Type B pancreatic cell (in vitro differentiated cells): ENCODE data around the gene WEE1. TPM values are rescaled to one million over a fixed set of nuclear protein-coding genes. Genes with fewer than 3 reads are reported as not detected.

ENCODE experiments used
- DNase-seq: peaks from one replicate; pipeline ENCODE4 v3.0.0; 2021; ENCODE audit warnings: mixed read lengths; ENCODE audit not compliant: unreplicated experiment; ENCODE audit errors: extremely low spot score
- H3K27ac Mint-ChIP-seq: 2 replicates; pipeline ENCODE4 v1.8.0; 2021; ENCODE audit warnings: mild to moderate bottlenecking, mixed read lengths
- H3K27me3 Mint-ChIP-seq: 2 replicates; pipeline ENCODE4 v1.8.0; 2021; ENCODE audit warnings: mixed read lengths
- H3K36me3 Mint-ChIP-seq: 2 replicates; pipeline ENCODE4 v1.8.0; 2021; ENCODE audit warnings: mixed read lengths
- H3K4me1 Mint-ChIP-seq: one replicate; pipeline ENCODE4 v1.8.0; 2021; ENCODE audit warnings: mixed read lengths; ENCODE audit not compliant: unreplicated experiment
- H3K4me3 Mint-ChIP-seq: 2 replicates; pipeline ENCODE4 v1.8.0; 2021; ENCODE audit warnings: mild to moderate bottlenecking, mixed read lengths
- H3K9me3 Mint-ChIP-seq: 2 replicates; pipeline ENCODE4 v1.8.0; 2021; ENCODE audit warnings: mixed read lengths
- CTCF ChIP-seq: fragments of 200-600 bp; sonication (generic); conservative IDR thresholded peaks from 2 replicates; pipeline ENCODE4 v1.5.0; 2021; ENCODE audit warnings: antibody characterized with exemption, mild to moderate bottlenecking
- total RNA-seq: library from RNA; stranded (reverse); gene quantifications from 2 replicates; pipeline ENCODE4 v1.2.1, GENCODE V29; 2021; ENCODE audit warnings: low replicate concordance

Gene WEE1
- total RNA-seq, 1 donor from 2014 or later = 80.1 TPM

- peaks cover 9% of the 10 kb centered on the region for H3K4me1 Mint-ChIP-seq
- no peak overlapping the region for H3K27ac Mint-ChIP-seq
- H3K4me3 Mint-ChIP-seq = no peak overlapping the region
- H3K9me3 Mint-ChIP-seq = no peaks in the 10 kb centered on the region
- H3K36me3 Mint-ChIP-seq = no peaks in the 10 kb centered on the region
- TF ChIP-seq CTCF = no peak
- H3K27me3 Mint-ChIP-seq = no peaks in the 10 kb centered on the region
- DNase-seq = no peak
Measured at GRCh38 chr11:9609002-9609759, 35.7 kb downstream of the WEE1 start.

- H3K4me1 Mint-ChIP-seq = peaks cover 9% of the 10 kb centered on the region
- no peaks in the 10 kb centered on the region for H3K9me3 Mint-ChIP-seq
- H3K27ac Mint-ChIP-seq = no peak overlapping the region
- no peaks in the 10 kb centered on the region for H3K27me3 Mint-ChIP-seq
- DNase-seq = no peak
- no peak overlapping the region for H3K4me3 Mint-ChIP-seq
- H3K36me3 Mint-ChIP-seq = no peaks in the 10 kb centered on the region
- no peak for TF ChIP-seq CTCF
Measured at GRCh38 chr11:9609841-9610240, 36.4 kb downstream of the WEE1 start.

GRCh38 chr11:9613118-9613829 is 39.8 kb downstream of the WEE1 start:
- Mint-ChIP-seq H3K27me3 (no peaks in the 10 kb centered on the region), H3K4me3 (peak overlapping the region; percentile 93), H3K36me3 (no peaks in the 10 kb centered on the region), H3K9me3 (peaks cover 6% of the 10 kb centered on the region), H3K4me1 (peaks cover 24% of the 10 kb centered on the region), H3K27ac (peak overlapping the region; percentile 99)
- peak; percentile 94 for DNase-seq
- peak; percentile 96 for TF ChIP-seq CTCF

- no peaks in the 10 kb centered on the region for H3K27me3 Mint-ChIP-seq
- peaks cover 24% of the 10 kb centered on the region for H3K4me1 Mint-ChIP-seq
- H3K36me3 Mint-ChIP-seq = no peaks in the 10 kb centered on the region
- TF ChIP-seq CTCF = peak; percentile 82
- H3K4me3 Mint-ChIP-seq = peak overlapping the region; percentile 93
- H3K9me3 Mint-ChIP-seq = peaks cover 10% of the 10 kb centered on the region
- peak; percentile 93 for DNase-seq
- H3K27ac Mint-ChIP-seq = peak overlapping the region; percentile 99
Measured at GRCh38 chr11:9613830-9614762, 40.6 kb downstream of the WEE1 start.

GRCh38 chr11:9615031-9615451 is 41.6 kb downstream of the WEE1 start:
- Mint-ChIP-seq H3K4me3 (peak overlapping the region; percentile 34), H3K9me3 (peaks cover 10% of the 10 kb centered on the region), H3K27me3 (no peaks in the 10 kb centered on the region), H3K4me1 (peaks cover 24% of the 10 kb centered on the region), H3K36me3 (no peaks in the 10 kb centered on the region), H3K27ac (peak overlapping the region; percentile 99)
- TF ChIP-seq CTCF = no peak
- DNase-seq = no peak
